HEK293T (cell line): ENCODE measurements around the gene NPHP4.

Experiments used
- ARNT ChIP-seq: fragments of 450-650 bp; IDR thresholded peaks from 2 replicates; pipeline ENCODE4 v1.6.1; 2017; ENCODE audit warnings: mild to moderate bottlenecking
- FOXA1 ChIP-seq: fragments of 450-650 bp; IDR thresholded peaks from 2 replicates; pipeline ENCODE4 v1.6.1; 2016; ENCODE audit warnings: mild to moderate bottlenecking
- SP1 ChIP-seq: fragments of 450-650 bp; IDR thresholded peaks from 2 replicates; pipeline ENCODE4 v1.6.1; 2017
- TARDBP ChIP-seq: fragments of 450-650 bp; IDR thresholded peaks from 2 replicates; pipeline ENCODE4 v1.6.1; 2016
- ZNF384 ChIP-seq: fragments of 450-650 bp; IDR thresholded peaks from 2 replicates; pipeline ENCODE4 v1.6.1; 2016

- TF ChIP-seq TARDBP (no peak), ZNF384 (no peak), FOXA1 (no peak), SP1 (no peak), ARNT (no peak)
Observed at GRCh38 chr1:5843521-5844096, 148.6 kb downstream of the NPHP4 start.
